HG03196 (cell line): Measurements from ENCODE around the gene APBB2.
A peak's percentile ranks its signal among the peaks of the same experiment; 100 is the strongest.

Source experiments
- ATAC-seq: cut with Tn5 transposase; IDR thresholded peaks from one replicate; pipeline ENCODE4 v1.9.1; 2021; ENCODE audit not compliant: unreplicated experiment

APBB2 gene

DNA sequence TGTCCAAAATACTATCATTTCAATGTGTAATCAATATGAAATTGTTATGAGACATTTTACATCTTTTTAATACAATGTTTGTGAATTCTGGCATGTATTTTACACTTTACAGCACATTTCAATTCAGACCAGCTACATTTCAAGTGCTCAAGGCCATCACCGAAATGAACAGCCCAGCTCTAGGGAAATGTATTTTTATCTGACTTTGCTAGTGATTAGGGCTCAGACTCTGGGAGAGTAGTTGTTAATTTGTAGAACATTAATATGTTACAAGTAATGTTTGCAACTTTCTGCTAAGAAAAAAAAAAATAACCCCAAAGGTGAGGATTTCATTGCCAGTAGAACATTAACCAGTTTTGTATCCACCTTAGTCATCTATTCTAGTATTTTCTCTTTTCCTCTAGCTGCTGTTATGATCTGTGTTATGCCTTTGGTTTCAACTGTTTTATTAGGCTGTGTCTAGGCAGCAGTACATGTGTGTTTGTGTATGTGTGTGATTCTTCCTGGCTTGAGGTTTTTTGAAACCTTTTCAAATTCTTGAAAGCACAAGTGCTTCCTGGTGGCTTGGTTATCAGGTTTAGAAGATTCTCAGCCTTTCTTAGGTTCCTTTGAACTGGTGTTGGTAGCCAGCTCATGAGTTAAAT is 338.7 kb downstream of the APBB2 start:
- peak; percentile 71 for ATAC-seq

DNA sequence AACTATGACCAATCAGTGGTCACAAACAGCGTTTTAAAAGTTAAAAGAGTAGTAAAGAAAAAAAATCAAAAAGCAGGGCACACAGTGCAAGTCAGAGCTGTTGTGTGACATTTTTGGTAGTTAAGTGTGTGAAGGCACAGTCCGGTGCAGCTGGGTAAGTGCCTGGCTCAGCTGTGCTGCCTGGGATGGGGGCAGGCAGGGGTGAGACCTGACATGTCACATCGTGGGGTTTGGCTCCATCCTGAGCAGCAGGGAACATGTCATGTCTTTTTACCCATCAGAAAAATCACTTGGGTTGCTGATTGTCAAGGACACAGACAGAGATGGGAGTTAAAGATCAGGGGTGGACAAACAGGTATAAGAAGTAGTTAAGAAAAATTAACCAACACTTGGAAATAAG is 339.4 kb downstream of the APBB2 start:
- no peak for ATAC-seq

DNA sequence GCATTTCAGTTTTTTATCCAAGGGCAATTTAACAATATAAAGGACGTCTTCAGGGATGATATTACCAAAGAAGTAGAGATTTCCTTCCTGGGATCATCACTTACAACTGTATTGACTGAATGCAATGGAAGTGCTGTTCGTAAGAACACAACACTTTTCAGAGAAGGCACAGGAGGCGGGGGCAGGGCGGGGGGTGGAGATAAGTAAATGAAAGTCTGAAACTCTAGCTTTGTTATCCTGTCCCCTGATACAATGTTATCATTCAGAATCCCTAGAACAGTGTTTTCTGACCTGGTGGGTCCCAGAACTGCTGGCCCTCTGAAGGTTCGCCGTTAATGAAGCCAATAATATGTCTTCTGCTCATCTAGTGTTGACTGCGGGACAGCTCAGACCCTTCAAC is 340.0 kb downstream of the APBB2 start:
- no peak for ATAC-seq

DNA sequence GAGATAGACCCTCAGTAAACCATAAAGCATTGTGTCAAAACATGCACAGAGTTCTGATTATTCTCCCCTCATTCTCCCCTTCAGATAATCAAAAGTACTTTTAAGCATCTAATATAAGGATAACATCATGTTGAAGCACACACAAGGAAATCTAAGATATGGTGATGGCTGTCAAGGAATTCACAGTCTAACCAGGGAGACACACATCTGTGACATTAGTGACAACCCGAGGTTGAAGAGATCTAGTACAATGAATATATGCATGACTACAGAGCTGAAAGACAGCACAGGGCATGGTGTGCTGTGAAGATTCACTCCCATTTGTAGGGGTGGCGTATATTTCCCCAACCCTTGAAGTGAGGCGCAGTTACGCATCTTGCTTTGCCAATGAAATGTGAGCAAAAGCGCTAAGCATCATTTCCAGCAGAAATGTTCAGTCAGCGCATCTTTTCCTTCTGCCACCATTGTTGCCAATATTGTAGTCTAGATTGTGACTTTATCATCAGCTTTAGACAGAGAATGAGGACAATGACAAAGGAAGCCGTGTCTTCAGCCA is 342.6 kb downstream of the APBB2 start:
- ATAC-seq, result no peak

GRCh38 chr4:40870150-40870549 is 344.2 kb downstream of the APBB2 start:
- ATAC-seq, result no peak

- ATAC-seq, result no peak
Measured at GRCh38 chr4:40865696-40866095, 348.6 kb downstream of the APBB2 start.

GRCh38 chr4:40864531-40864930 is 349.8 kb downstream of the APBB2 start:
- ATAC-seq, result no peak

DNA sequence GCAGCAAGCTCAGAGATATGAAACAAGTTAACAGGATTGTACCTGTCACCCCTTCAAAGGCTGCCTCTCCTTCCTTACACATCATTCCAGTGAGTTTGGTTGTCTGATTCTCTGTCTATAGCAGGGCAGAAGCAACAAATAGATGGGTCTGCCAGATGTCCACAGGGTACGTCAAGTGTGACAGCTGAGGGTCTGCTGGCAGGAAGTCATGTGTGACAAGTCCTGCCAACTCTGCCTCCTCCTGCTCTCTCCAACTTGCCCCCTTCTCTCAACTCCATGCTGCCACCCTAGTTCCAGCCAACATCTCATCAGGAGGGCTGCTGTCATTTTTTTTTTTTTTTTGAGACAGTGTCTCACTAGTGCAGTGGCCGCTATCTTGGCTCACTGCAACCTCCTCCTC is 355.4 kb downstream of the APBB2 start:
- no peak for ATAC-seq

- ATAC-seq, result no peak
Measured at GRCh38 chr4:40857956-40858355, 356.4 kb downstream of the APBB2 start.

DNA sequence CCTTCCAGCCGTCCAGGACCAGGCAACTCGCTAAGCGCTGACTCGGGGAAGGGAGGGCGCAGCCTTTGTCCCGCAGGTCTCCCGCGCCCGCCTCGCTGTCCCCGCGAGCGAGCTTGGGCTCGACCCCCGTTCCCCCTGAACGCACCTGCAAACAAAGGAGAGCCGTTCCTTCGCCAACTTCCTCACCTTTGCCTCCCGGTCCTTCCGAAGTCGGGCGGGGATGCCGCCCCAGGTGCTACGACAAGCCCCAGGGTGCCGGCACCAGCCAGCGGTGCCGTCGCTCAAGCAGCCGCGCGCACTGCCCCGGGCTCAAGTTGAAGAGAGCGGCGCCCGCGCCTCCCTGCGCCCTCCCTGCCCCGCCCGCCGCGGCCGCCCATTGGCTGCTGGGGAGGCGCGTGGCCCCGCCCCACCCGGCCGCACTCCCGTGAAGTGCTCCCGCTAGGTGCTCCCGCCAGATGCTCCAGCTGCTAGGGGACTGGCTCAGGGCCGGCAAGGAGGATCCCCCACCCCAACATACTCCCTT is 357.4 kb downstream of the APBB2 start:
- ATAC-seq, result peak; percentile 83

DNA sequence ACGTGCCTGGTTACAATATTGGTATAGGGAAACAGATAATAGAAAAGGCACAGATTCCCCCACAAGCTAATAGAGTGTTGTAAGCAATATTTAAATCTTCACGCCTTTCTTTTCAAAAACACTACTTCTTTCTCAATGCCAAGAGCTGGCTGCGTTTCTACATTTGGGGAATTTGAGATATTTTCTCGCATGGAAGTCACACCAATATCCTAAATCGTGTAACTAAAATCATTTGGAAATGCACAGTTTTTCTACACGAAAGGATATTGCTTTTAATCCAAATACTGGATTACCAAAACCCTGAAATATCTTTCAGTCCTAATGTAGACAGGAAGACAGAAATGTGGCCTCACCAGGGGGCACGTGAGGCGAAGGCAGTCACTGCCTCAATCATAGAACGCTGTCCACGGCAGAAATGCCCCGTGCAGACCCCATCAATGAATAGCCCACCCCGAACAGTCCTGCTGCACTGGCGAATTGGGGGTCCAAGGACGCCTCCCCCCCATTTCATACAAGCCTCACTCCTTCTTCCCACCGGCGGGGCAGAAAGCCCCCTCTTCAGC is 358.0 kb downstream of the APBB2 start:
- no peak for ATAC-seq

DNA sequence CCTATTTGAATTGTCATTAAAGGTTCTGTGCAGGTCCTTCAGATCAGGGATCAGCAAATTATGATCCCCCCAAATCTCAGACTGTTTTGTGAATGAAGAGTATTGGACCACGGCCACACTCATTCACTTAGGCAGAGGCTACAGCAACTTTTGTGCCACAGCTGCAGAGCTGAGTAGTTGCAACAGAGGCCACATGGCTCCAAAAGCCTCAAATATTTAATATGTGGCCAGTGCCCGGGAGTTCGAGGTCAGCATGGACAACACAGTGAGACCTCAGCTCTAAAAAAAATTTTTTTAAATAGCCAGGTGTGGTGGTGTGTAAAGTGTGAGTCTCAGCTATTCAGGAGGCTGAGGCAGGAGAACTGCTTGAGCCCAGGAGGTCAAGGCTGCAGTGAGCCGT is 363.8 kb downstream of the APBB2 start:
- ATAC-seq, result no peak

- ATAC-seq, result no peak
Measured at GRCh38 chr4:40848940-40849339, 365.4 kb downstream of the APBB2 start.

DNA sequence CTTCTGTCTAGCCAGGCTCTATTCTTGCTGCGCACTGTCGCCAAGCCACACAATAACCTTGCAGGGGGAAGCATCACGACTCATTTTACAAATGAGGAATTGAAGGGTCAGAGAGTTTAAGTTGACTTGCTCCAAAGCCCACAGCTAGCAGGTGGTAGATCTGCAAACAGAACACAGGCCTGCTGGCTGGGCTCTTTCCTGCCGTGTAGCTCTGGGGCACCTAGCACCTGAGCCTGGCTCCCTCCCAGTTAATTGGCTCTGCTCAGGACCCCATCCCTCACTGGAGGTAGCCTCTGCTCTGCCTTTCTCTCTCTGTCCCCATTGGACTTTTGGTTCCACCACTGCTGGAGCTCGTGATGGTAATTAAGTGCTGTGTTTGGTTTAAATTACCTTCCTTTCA is 366.1 kb downstream of the APBB2 start:
- no peak for ATAC-seq

DNA sequence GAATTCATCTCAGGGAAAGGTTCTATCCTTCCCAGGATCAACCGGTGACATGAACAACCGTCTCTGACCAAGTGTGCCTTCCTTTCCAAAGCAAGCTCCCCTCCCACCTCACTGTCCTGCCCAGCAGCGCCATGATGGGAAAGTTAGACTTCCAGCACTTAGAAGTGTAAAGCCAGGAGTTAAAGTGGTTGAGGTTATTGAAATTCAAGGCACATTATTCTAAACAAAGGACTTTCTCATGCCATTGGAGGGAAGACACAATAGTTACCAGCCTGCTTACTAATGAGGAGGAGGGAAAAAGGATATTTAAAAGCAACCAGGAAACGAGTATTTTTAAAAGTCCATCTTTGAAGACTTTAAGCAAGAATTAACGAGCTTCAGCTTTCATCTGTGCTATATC is 367.8 kb downstream of the APBB2 start:
- no peak for ATAC-seq

- ATAC-seq, result no peak
Measured at GRCh38 chr4:40845154-40845835, 369.0 kb downstream of the APBB2 start.

DNA sequence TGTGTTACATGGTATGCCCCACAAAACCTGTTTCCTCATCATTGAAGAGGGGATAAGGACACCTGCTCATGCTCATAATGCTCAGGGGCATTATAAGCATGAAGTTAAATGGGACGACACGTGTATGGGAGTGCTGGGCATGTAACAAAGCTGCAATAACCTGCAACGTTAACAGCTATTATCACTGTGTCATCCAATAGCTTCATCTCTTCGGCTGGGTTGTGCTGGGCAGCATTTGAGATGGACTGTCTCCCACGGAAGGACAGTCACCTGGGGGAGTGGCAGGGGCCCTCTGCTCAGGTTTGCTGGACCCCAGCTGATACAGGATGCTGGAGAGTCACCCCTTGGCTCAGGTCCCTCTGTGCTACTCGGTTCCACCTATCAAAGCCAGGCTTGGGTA is 370.1 kb downstream of the APBB2 start:
- no peak for ATAC-seq

GRCh38 chr4:40843696-40844095 is 370.6 kb downstream of the APBB2 start:
- peak; percentile 48 for ATAC-seq

DNA sequence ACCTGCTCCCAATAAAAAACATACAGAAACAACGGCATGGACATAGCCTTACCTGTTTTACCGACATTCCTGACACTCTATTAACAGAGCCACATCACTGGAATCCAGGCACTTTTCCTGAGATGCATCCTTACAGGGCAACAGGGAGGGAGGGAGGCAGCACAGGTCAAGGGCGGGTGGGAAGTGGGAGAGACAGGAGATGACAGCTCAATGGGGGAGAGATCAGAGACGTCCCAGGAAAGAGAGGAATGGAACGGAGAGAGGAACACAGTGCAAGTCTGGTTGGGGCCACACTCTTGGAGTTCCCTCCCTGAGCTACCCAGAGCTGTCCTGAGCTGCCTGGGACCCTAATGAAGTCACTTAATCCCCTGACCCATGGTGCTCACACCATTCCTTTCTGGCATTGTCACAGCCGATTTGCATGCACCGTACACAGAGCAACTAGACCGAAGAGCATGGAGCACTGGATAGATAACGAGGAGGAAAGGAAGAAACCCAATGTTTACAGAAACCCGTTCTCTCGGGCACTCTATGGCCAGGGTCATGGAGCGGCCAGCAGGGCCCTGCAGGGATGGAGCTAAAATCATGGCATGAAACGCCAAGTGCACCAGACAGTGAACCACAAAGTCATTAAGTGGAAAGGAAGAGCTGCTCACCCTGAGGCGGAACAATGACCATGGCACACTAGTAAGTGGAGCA is 371.5 kb downstream of the APBB2 start:
- no peak for ATAC-seq

DNA sequence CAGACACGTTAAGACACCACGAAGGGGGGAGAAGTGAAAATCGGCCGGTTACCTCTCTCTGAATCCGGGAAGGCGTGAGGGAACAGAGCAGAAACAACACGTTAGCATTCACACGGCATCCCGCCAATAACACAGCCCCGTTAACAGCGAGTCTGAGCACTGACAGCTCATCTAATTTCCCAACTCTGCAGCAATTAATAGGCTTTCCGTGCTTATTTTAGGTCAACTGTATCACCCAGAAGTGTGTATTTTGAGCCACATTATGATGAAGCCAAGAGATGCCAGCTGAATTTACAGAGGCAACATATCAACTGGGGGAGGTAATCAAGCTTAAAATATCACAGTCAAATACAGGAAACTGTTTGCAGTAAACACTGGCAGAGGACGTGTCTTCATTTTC is 372.0 kb downstream of the APBB2 start:
- ATAC-seq, result no peak

DNA sequence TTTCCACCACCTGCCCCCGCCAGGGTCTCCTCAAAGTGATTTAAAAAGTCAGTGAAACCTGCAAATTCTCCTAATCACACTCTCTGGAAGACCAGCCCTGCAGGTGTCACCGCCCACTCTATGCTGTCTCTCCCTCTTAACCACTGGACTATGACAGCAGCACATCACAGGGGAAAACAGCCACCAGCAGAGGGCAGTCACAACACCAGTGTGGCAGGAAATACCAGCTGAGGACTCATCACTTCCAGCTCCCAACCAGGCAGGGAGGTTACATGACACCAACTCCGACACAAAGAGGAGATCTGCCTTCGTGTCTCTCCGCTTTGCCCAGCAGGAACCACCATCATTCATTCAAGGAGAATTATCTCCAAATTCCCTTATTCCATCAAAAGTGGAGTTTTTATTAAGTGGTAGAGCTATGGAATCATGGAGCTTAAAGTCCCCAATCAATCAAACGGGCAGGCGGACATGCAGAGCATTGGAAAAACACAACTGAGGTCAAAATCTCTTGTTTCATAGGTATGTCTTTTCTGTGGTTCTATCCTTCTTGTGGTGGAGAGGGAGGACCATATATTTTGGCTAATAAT is 373.3 kb downstream of the APBB2 start:
- peak; percentile 55 for ATAC-seq
